ENCODE results near the gene BTRC.
"Not testable (repeated sequence)": the region's sequence is repeated elsewhere in the genome, so short reads cannot be mapped to it uniquely, and the experiment has no call there.

BTRC gene

DNA sequence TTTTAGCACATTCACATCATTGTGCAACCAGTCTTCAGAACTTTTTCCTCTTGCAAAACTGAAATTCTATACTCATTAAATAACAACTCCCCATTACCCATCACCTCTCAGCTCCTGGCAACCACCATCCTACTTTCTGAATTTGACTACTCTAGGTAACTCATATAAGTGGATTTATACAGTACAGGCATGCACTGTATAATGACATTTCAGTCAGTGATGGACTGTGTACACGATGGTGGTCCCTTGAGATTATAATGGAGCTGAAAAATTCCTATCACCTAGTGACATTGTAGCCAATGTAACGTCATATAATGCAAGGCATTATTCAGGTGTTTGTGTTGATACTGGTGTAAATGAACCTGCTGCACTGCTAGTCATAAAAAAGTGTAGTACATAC lies 60.1 kb downstream of the BTRC start:
- TF ChIP-seq, protein P1, sequence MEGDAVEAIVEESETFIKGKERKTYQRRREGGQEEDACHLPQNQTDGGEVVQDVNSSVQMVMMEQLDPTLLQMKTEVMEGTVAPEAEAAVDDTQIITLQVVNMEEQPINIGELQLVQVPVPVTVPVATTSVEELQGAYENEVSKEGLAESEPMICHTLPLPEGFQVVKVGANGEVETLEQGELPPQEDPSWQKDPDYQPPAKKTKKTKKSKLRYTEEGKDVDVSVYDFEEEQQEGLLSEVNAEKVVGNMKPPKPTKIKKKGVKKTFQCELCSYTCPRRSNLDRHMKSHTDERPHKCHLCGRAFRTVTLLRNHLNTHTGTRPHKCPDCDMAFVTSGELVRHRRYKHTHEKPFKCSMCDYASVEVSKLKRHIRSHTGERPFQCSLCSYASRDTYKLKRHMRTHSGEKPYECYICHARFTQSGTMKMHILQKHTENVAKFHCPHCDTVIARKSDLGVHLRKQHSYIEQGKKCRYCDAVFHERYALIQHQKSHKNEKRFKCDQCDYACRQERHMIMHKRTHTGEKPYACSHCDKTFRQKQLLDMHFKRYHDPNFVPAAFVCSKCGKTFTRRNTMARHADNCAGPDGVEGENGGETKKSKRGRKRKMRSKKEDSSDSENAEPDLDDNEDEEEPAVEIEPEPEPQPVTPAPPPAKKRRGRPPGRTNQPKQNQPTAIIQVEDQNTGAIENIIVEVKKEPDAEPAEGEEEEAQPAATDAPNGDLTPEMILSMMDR (IDR thresholded peaks at IDR 0.05; ENCODE audit: low read depth, low read length), result no peak
- no peak overlapping the region for H3K4me3 ChIP-seq (ENCODE audit: low read depth, low read length)

DNA sequence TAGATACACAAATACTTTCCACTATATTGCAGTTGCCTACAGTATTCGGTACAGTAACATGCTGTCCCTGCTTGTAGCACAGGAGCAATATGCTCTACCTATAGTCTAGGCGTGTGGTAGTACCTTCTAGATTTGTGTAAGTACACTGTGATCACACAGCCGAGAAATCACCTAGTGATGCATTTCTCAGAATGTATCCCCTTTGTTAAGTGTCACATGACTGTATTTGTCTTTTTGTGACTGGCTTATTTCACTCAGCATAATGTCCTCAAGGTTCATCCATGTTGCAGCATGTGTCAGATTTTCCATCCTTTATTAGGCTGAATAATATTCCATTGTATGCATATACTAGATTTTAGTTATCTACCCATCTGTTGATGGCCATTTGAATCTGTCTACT lies 61.9 kb downstream of the BTRC start:
- H3K4me3 ChIP-seq (ENCODE audit: low read depth, low read length), result no peak overlapping the region
- TF ChIP-seq, protein P1 (IDR thresholded peaks at IDR 0.05; ENCODE audit: low read depth, low read length), result no peak

DNA sequence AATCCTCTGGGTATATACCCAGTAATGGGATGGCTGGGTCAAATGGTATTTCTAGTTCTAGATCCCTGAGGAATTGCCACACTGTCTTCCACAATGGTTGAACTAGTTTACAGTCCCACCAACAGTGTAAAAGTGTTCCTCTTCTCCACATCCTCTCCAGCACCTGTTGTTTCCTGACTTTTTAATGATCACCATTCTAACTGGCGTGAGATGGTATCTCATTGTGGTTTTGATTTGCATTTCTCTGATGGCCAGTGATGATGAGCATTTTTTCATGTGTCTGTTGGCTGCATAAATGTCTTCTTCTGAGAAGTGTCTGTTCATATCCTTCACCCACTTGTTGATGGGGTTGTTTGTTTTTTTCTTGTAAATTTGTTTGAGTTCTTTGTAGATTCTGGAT lies 68.0 kb downstream of the BTRC start:
- not testable (repeated sequence) for H3K4me3 ChIP-seq (ENCODE audit: low read depth, low read length)

DNA sequence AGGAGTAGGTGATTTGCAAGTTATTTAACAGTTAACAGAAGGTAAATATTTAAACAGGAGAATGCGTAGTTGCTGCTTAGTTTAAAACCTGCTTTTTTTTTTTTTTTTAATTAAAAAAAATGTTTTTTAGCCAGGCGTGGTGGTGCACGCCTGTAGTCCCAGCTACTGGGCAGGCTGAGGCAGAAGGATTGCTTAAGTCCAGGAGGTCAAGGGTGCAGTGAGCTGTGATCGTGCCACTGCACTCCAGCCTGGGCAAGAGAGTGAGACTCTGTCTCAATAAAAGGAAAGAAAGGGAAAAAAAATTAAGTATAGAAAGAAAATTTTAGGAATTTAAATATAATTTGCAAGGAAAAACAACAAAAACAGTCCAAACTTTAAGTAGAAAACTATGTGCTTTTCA lies 71.6 kb downstream of the BTRC start:
- H3K4me3 ChIP-seq (ENCODE audit: low read depth, low read length), result no peak overlapping the region
- TF ChIP-seq, protein P1 (IDR thresholded peaks at IDR 0.05; ENCODE audit: low read depth, low read length), result no peak

DNA sequence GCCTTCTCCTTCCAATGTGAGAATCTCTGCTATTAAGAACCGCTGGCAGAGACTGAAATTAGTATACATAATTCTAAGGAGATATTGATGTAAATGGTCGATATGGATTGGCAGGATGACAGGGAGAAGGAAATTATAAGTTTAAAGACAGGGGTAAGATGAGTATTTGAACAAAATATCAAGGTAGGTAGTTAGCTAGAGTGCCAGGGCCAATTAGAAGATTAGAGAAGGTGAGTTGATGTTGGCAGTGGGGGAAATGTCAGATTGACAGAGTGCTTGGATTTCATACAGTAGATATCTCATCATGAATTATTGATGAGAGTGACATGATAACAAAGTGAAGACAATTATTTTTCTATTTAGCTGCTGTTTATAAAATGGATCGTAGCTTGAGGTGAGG lies 74.1 kb downstream of the BTRC start:
- TF ChIP-seq, protein P1 (IDR thresholded peaks at IDR 0.05; ENCODE audit: low read depth, low read length), result no peak
- H3K4me3 ChIP-seq (ENCODE audit: low read depth, low read length), result no peak overlapping the region

DNA sequence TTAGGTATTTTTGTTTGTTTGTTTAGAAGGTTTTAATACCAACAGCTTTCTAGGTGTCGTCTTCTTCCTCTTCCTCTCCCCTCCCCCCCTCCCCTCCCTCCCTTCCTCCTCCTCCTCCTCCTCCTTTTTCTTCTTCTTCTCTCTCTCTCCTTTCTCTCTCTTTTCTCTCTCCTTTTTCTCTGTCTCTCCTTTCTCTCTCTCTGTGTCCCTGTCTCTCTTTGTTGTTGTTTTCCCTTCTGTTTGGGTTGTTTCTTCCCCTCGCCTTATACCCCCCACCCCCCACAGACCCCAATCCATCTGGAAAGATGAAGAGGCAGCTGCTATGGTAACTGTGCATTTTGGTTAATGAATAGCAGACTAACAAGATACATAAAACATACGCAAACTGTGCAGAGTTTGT lies 75.5 kb downstream of the BTRC start:
- no peak overlapping the region for H3K4me3 ChIP-seq (ENCODE audit: low read depth, low read length)
- TF ChIP-seq, protein P1 (IDR thresholded peaks at IDR 0.05; ENCODE audit: low read depth, low read length), result no peak

DNA sequence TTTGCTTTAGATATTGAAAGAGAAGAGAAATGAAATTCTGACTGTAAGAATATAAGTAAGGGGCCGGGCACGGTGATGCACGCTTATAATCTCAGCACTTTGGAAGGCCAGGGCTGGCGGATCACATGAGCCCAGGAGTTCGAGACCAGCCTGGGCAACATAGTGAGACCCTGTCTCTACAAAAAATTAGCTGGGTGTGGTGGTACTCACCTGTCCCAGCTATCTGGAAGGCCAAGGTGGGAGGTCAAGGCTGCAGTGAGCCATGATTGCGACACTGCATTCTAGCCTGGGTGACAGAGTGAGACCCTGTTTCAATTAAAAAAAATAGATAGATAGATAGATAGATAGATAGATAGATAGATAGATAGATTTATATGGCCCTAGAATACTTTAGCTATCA lies 82.3 kb downstream of the BTRC start:
- H3K4me3 ChIP-seq (ENCODE audit: low read depth, low read length), result no peak overlapping the region
- TF ChIP-seq, protein P1 (IDR thresholded peaks at IDR 0.05; ENCODE audit: low read depth, low read length), result no peak

DNA sequence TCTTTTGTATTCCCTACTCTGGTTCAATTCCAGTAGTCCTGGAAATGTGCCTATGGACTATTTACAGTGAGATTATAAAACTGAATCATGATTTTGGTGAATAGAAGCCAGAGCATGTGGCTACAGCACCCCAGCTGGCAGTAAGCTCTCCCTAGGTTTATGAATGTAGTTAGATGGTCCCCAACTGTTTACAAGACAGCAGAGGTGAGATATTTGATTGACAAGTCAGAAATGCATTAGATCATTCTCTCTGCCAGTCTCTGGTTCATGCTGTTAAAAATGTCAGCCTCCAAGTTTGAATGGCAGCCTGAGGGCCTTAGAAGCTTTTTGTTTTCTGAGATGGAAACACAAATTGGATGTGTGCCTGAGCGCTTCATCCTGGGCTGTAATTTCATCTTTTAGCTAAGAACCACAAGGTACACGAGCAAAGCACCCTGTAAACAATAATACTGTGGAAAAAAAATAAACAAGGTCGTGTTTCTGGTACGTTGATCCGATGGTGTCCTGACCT lies 85.0 kb downstream of the BTRC start:
- H3K4me3 ChIP-seq (ENCODE audit: low read depth, low read length), result no peak overlapping the region
- TF ChIP-seq, protein P1 (IDR thresholded peaks at IDR 0.05; ENCODE audit: low read depth, low read length), result no peak

All from WI38 (cell line).